Measurements from ENCODE around the gene FAU.
A peak's percentile ranks its signal among the peaks of the same experiment; 100 is the strongest.

FAU gene

GRCh38 chr11:65121865-65122696, at the start of gene FAU, which contains the start of gene MRPL49:
FAU (minus strand) TSS chr11:65122134; CDS start chr11:65121813, 321 bp downstream.
MRPL49 (plus strand) TSS chr11:65122321; CDS start chr11:65122347, 26 bp downstream.
- Histone ChIP-seq H3K27ac (ENCODE audit: low read length) (peak within 1 kb of the TSS; percentile 92), H3K4me1 (ENCODE audit: control insufficient read depth, insufficient read depth, low read length) (peaks cover 27% of the 10 kb centered on the region), H3K9ac (ENCODE audit: low read length in 2 of 2) (peak within 1 kb of the TSS; percentile 97 to 99), H3K36me3 (ENCODE audit: control insufficient read depth in 2 of 2, insufficient read depth in 2 of 2, low read length in 2 of 2) (peaks cover 33 to 37% of the 10 kb centered on the region in 2 donors), H3K9me3 (ENCODE audit: control insufficient read depth in 2 of 2, low read length in 2 of 2) (no peaks in the 10 kb centered on the region), H3K4me3 (ENCODE audit: low read length in 2 of 2) (peak within 1 kb of the TSS; percentile 98 to 99), H3K27me3 (ENCODE audit: control insufficient read depth in 1 of 2, insufficient read depth in 2 of 2, low read length in 2 of 2) (no peaks in the 10 kb centered on the region)

- H3K4me3 ChIP-seq (ENCODE audit: low read length in 2 of 2): no peak within 1 kb of the TSS
- H3K27ac ChIP-seq (ENCODE audit: low read length): no peak within 1 kb of the TSS
- H3K9ac ChIP-seq (ENCODE audit: low read length in 2 of 2): no peak within 1 kb of the TSS
- H3K9me3 ChIP-seq (ENCODE audit: control insufficient read depth in 2 of 2, low read length in 2 of 2): no peaks in the 10 kb centered on the region
- H3K4me1 ChIP-seq (ENCODE audit: control insufficient read depth, insufficient read depth, low read length): no peaks in the 10 kb centered on the region
- no peaks in the 10 kb centered on the region for H3K27me3 ChIP-seq (ENCODE audit: control insufficient read depth in 1 of 2, insufficient read depth in 2 of 2, low read length in 2 of 2)
- no peaks in the 10 kb centered on the region for H3K36me3 ChIP-seq (ENCODE audit: control insufficient read depth in 2 of 2, insufficient read depth in 2 of 2, low read length in 2 of 2)
Measured at GRCh38 chr11:65170058-65170534, 48.2 kb upstream of the FAU start, which contains the start of gene SPDYC. SPDYC (plus strand) TSS chr11:65170233; CDS start chr11:65171358, 1,125 bp downstream.

GRCh38 chr11:65169164-65169641, 47.3 kb upstream of the FAU start:
- Histone ChIP-seq H3K36me3 (ENCODE audit: control insufficient read depth in 2 of 2, insufficient read depth in 2 of 2, low read length in 2 of 2) (no peaks in the 10 kb centered on the region), H3K27me3 (ENCODE audit: control insufficient read depth in 1 of 2, insufficient read depth in 2 of 2, low read length in 2 of 2) (no peaks in the 10 kb centered on the region), H3K4me3 (ENCODE audit: low read length in 2 of 2) (no peak overlapping the region), H3K4me1 (ENCODE audit: control insufficient read depth, insufficient read depth, low read length) (no peaks in the 10 kb centered on the region), H3K9me3 (ENCODE audit: control insufficient read depth in 2 of 2, low read length in 2 of 2) (no peaks in the 10 kb centered on the region), H3K9ac (ENCODE audit: low read length in 2 of 2) (no peak overlapping the region), H3K27ac (ENCODE audit: low read length) (no peak overlapping the region)

- no peaks in the 10 kb centered on the region for H3K27me3 ChIP-seq (ENCODE audit: control insufficient read depth in 1 of 2, insufficient read depth in 2 of 2, low read length in 2 of 2)
- no peak overlapping the region for H3K4me3 ChIP-seq (ENCODE audit: low read length in 2 of 2)
- no peaks in the 10 kb centered on the region for H3K4me1 ChIP-seq (ENCODE audit: control insufficient read depth, insufficient read depth, low read length)
- H3K36me3 ChIP-seq (ENCODE audit: control insufficient read depth in 2 of 2, insufficient read depth in 2 of 2, low read length in 2 of 2): no peaks in the 10 kb centered on the region
- no peaks in the 10 kb centered on the region for H3K9me3 ChIP-seq (ENCODE audit: control insufficient read depth in 2 of 2, low read length in 2 of 2)
- no peak overlapping the region for H3K27ac ChIP-seq (ENCODE audit: low read length)
- H3K9ac ChIP-seq (ENCODE audit: low read length in 2 of 2): no peak overlapping the region
Measured at GRCh38 chr11:65167656-65168055, 45.7 kb upstream of the FAU start.

GRCh38 chr11:65166893-65167292, 45.0 kb upstream of the FAU start:
- Histone ChIP-seq H3K9ac (ENCODE audit: low read length in 2 of 2) (no peak overlapping the region), H3K9me3 (ENCODE audit: control insufficient read depth in 2 of 2, low read length in 2 of 2) (no peaks in the 10 kb centered on the region), H3K27me3 (ENCODE audit: control insufficient read depth in 1 of 2, insufficient read depth in 2 of 2, low read length in 2 of 2) (no peaks in the 10 kb centered on the region), H3K27ac (ENCODE audit: low read length) (no peak overlapping the region), H3K4me3 (ENCODE audit: low read length in 2 of 2) (no peak overlapping the region), H3K4me1 (ENCODE audit: control insufficient read depth, insufficient read depth, low read length) (no peaks in the 10 kb centered on the region), H3K36me3 (ENCODE audit: control insufficient read depth in 2 of 2, insufficient read depth in 2 of 2, low read length in 2 of 2) (no peaks in the 10 kb centered on the region)

GRCh38 chr11:65165410-65166317, 43.7 kb upstream of the FAU start:
- no peak overlapping the region for H3K27ac ChIP-seq (ENCODE audit: low read length)
- H3K4me3 ChIP-seq (ENCODE audit: low read length in 2 of 2): peak overlapping the region in 1 of 2 donors; percentile 35
- H3K36me3 ChIP-seq (ENCODE audit: control insufficient read depth in 2 of 2, insufficient read depth in 2 of 2, low read length in 2 of 2): no peaks in the 10 kb centered on the region
- no peaks in the 10 kb centered on the region for H3K9me3 ChIP-seq (ENCODE audit: control insufficient read depth in 2 of 2, low read length in 2 of 2)
- H3K27me3 ChIP-seq (ENCODE audit: control insufficient read depth in 1 of 2, insufficient read depth in 2 of 2, low read length in 2 of 2): no peaks in the 10 kb centered on the region
- H3K4me1 ChIP-seq (ENCODE audit: control insufficient read depth, insufficient read depth, low read length): no peaks in the 10 kb centered on the region
- no peak overlapping the region for H3K9ac ChIP-seq (ENCODE audit: low read length in 2 of 2)

- H3K4me3 ChIP-seq (ENCODE audit: low read length in 2 of 2): no peak overlapping the region
- H3K9me3 ChIP-seq (ENCODE audit: control insufficient read depth in 2 of 2, low read length in 2 of 2): no peaks in the 10 kb centered on the region
- H3K36me3 ChIP-seq (ENCODE audit: control insufficient read depth in 2 of 2, insufficient read depth in 2 of 2, low read length in 2 of 2): no peaks in the 10 kb centered on the region
- H3K27ac ChIP-seq (ENCODE audit: low read length): no peak overlapping the region
- H3K4me1 ChIP-seq (ENCODE audit: control insufficient read depth, insufficient read depth, low read length): no peaks in the 10 kb centered on the region
- no peak overlapping the region for H3K9ac ChIP-seq (ENCODE audit: low read length in 2 of 2)
- H3K27me3 ChIP-seq (ENCODE audit: control insufficient read depth in 1 of 2, insufficient read depth in 2 of 2, low read length in 2 of 2): no peaks in the 10 kb centered on the region
Measured at GRCh38 chr11:65163684-65164083, 41.8 kb upstream of the FAU start.

GRCh38 chr11:65160643-65161042, 38.7 kb upstream of the FAU start:
- Histone ChIP-seq H3K27me3 (ENCODE audit: control insufficient read depth in 1 of 2, insufficient read depth in 2 of 2, low read length in 2 of 2) (no peaks in the 10 kb centered on the region), H3K36me3 (ENCODE audit: control insufficient read depth in 2 of 2, insufficient read depth in 2 of 2, low read length in 2 of 2) (no peaks in the 10 kb centered on the region), H3K27ac (ENCODE audit: low read length) (no peak overlapping the region), H3K9ac (ENCODE audit: low read length in 2 of 2) (no peak overlapping the region), H3K4me1 (ENCODE audit: control insufficient read depth, insufficient read depth, low read length) (no peaks in the 10 kb centered on the region), H3K9me3 (ENCODE audit: control insufficient read depth in 2 of 2, low read length in 2 of 2) (no peaks in the 10 kb centered on the region), H3K4me3 (ENCODE audit: low read length in 2 of 2) (no peak overlapping the region)

GRCh38 chr11:65159012-65159411, 37.1 kb upstream of the FAU start:
- Histone ChIP-seq H3K27ac (ENCODE audit: low read length) (no peak overlapping the region), H3K27me3 (ENCODE audit: control insufficient read depth in 1 of 2, insufficient read depth in 2 of 2, low read length in 2 of 2) (no peaks in the 10 kb centered on the region), H3K4me1 (ENCODE audit: control insufficient read depth, insufficient read depth, low read length) (no peaks in the 10 kb centered on the region), H3K36me3 (ENCODE audit: control insufficient read depth in 2 of 2, insufficient read depth in 2 of 2, low read length in 2 of 2) (no peaks in the 10 kb centered on the region), H3K9me3 (ENCODE audit: control insufficient read depth in 2 of 2, low read length in 2 of 2) (no peaks in the 10 kb centered on the region), H3K4me3 (ENCODE audit: low read length in 2 of 2) (no peak overlapping the region), H3K9ac (ENCODE audit: low read length in 2 of 2) (no peak overlapping the region)

- no peaks in the 10 kb centered on the region for H3K36me3 ChIP-seq (ENCODE audit: control insufficient read depth in 2 of 2, insufficient read depth in 2 of 2, low read length in 2 of 2)
- no peak overlapping the region for H3K9ac ChIP-seq (ENCODE audit: low read length in 2 of 2)
- no peaks in the 10 kb centered on the region for H3K4me1 ChIP-seq (ENCODE audit: control insufficient read depth, insufficient read depth, low read length)
- no peaks in the 10 kb centered on the region for H3K9me3 ChIP-seq (ENCODE audit: control insufficient read depth in 2 of 2, low read length in 2 of 2)
- H3K27ac ChIP-seq (ENCODE audit: low read length): no peak overlapping the region
- H3K4me3 ChIP-seq (ENCODE audit: low read length in 2 of 2): no peak overlapping the region
- H3K27me3 ChIP-seq (ENCODE audit: control insufficient read depth in 1 of 2, insufficient read depth in 2 of 2, low read length in 2 of 2): no peaks in the 10 kb centered on the region
Measured at GRCh38 chr11:65157336-65157735, 35.4 kb upstream of the FAU start.

Measured in stomach smooth muscle (tissue), 2 donors.